Measurements from ENCODE around the gene WFIKKN1. TPM values are rescaled to one million over a fixed set of nuclear protein-coding genes. Genes with fewer than 3 reads are reported as not detected.

Gene WFIKKN1
- total and polyA plus RNA-seq, 2 donors (not counting 1 experiment from before 2014, with no cell fraction given), result 0.64 to 0.84 TPM

GRCh38 chr16:634996-635395, 4.2 kb downstream of the WFIKKN1 start:
- TF ChIP-seq CTCF (IDR thresholded peaks at IDR 0.05), result no peak
- H4K20me1 ChIP-seq (ENCODE audit: control insufficient read depth, insufficient read depth, low read length, poor library complexity, severe bottlenecking), result peaks cover 13% of the 10 kb centered on the region
- peaks cover 10 to 34% of the 10 kb centered on the region in 2 donors for H3K4me1 ChIP-seq (ENCODE audit: control insufficient read depth in 2 of 2, insufficient read depth in 2 of 2, low read length in 2 of 2)
- H3K27ac ChIP-seq (ENCODE audit: low read length in 2 of 2), result no peak overlapping the region
- peaks cover 10% of the 10 kb centered on the region for H3K79me2 ChIP-seq (ENCODE audit: control insufficient read depth, insufficient read depth, low read length)
- no peaks in the 10 kb centered on the region for H3K9me3 ChIP-seq (ENCODE audit: control extremely low read depth in 1 of 3, control insufficient read depth in 2 of 3, insufficient read depth in 1 of 3, low read length in 2 of 3)
- WGBS (ENCODE audit: insufficient coverage), result 89% methylated on average over 7 of the region's 7 CpGs
- no peaks in the 10 kb centered on the region for H3K27me3 ChIP-seq (replicated peaks in 1 of 4; ENCODE audit: control extremely low read depth in 1 of 4, control insufficient read depth in 3 of 4, insufficient read depth in 4 of 4, low read length in 3 of 4)
- ATAC-seq (ENCODE audit: low read depth) (no peak), DNase-seq (peak; percentile 23)
- Mint-ChIP-seq H3K27me3 (no peaks in the 10 kb centered on the region), H3K4me3 (peak overlapping the region; percentile 75), H3K27ac (peak overlapping the region; percentile 41), H3K4me1 (peaks cover 21% of the 10 kb centered on the region), H3K9me3 (ENCODE audit: insufficient read depth) (no peaks in the 10 kb centered on the region)
- no peak overlapping the region for H2AFZ ChIP-seq (ENCODE audit: insufficient read depth, low read depth, low read length, poor library complexity, severe bottlenecking)
- no peak overlapping the region for H3K9ac ChIP-seq (ENCODE audit: low read length)
- peaks cover 0 to 3% of the 10 kb centered on the region in 2 experiments for H3K36me3 ChIP-seq (replicated peaks in 1 of 2; ENCODE audit: control extremely low read depth in 1 of 2, control insufficient read depth in 1 of 2, extremely low read depth in 1 of 2, insufficient read depth in 2 of 2, low read length in 1 of 2)
- H3K4me3 ChIP-seq (ENCODE audit: control extremely low read depth in 1 of 5, extremely low read depth in 1 of 5, insufficient read depth in 1 of 5, low read depth in 2 of 5, low read length in 4 of 5), result no peak overlapping the region
- CTCF ChIA-PET, result no interaction called here
- intact Hi-C loops (cut with micrococcal nuclease), result no loop called here
- H3K4me2 ChIP-seq (replicated peaks; ENCODE audit: low read depth, low read length, poor library complexity, severe bottlenecking), result peak overlapping the region; percentile 94
- POLR2A ChIA-PET, result no interaction called here

- WGBS (ENCODE audit: insufficient coverage), result 4% methylated on average over 52 of the region's 55 CpGs
- H3K9me3 Mint-ChIP-seq (ENCODE audit: insufficient read depth), result no peaks in the 10 kb centered on the region
- H3K4me2 ChIP-seq (replicated peaks; ENCODE audit: low read depth, low read length, poor library complexity, severe bottlenecking), result peak overlapping the region; percentile 94
- H3K27me3 ChIP-seq (replicated peaks in 1 of 4; ENCODE audit: control extremely low read depth in 1 of 4, control insufficient read depth in 3 of 4, insufficient read depth in 4 of 4, low read length in 3 of 4), result no peaks in the 10 kb centered on the region
- peak overlapping the region; percentile 98 for H3K4me3 Mint-ChIP-seq
- peak overlapping the region; percentile 27 to 95 (median 85) for H3K4me3 ChIP-seq (ENCODE audit: control extremely low read depth in 1 of 5, extremely low read depth in 1 of 5, insufficient read depth in 1 of 5, low read depth in 2 of 5, low read length in 4 of 5)
- peaks cover 13% of the 10 kb centered on the region for H4K20me1 ChIP-seq (ENCODE audit: control insufficient read depth, insufficient read depth, low read length, poor library complexity, severe bottlenecking)
- ChIA-PET CTCF (interaction anchor here (0.7 to 1.6 kb wide), 8 partner anchors 12 to 57 kb away, joined by 3 to 6 read pairs (median 4); partner anchors contain the start of gene WDR90), POLR2A (interaction anchor here (0.7 to 1.8 kb wide), 7 partner anchors 12 to 235 kb away, joined by 3 to 6 read pairs (median 3); partner anchors contain the start of genes NHLRC4, PIGQ and RAB40C)
- H3K27me3 Mint-ChIP-seq, result no peaks in the 10 kb centered on the region
- H3K79me2 ChIP-seq (ENCODE audit: control insufficient read depth, insufficient read depth, low read length), result peaks cover 10% of the 10 kb centered on the region
- peak overlapping the region in 1 of 2 donors; percentile 83 for H3K27ac ChIP-seq (ENCODE audit: low read length in 2 of 2)
- peaks cover 0 to 3% of the 10 kb centered on the region in 2 experiments for H3K36me3 ChIP-seq (replicated peaks in 1 of 2; ENCODE audit: control extremely low read depth in 1 of 2, control insufficient read depth in 1 of 2, extremely low read depth in 1 of 2, insufficient read depth in 2 of 2, low read length in 1 of 2)
- no peak for DNase-seq
- peak overlapping the region; percentile 83 for H2AFZ ChIP-seq (ENCODE audit: insufficient read depth, low read depth, low read length, poor library complexity, severe bottlenecking)
- intact Hi-C loops (cut with micrococcal nuclease), result loop anchor here (1.0 kb wide), 4 partner anchors 14 to 46 kb away; partner anchors contain the start of genes RHOT2 and WDR90
- H3K9me3 ChIP-seq (ENCODE audit: control extremely low read depth in 1 of 3, control insufficient read depth in 2 of 3, insufficient read depth in 1 of 3, low read length in 2 of 3), result no peaks in the 10 kb centered on the region
- no peak for TF ChIP-seq EZH2 (IDR thresholded peaks at IDR 0.05; ENCODE audit: borderline replicate concordance, insufficient read depth, low read depth, low read length, poor library complexity, severe bottlenecking)
- TF ChIP-seq CTCF (IDR thresholded peaks at IDR 0.05), result no peak
- peaks cover 23% of the 10 kb centered on the region for H3K4me1 Mint-ChIP-seq
- H3K9ac ChIP-seq (ENCODE audit: low read length), result peak overlapping the region; percentile 91
- H3K4me1 ChIP-seq (ENCODE audit: control insufficient read depth in 2 of 2, insufficient read depth in 2 of 2, low read length in 2 of 2), result peaks cover 10 to 35% of the 10 kb centered on the region in 2 donors
- no peak overlapping the region for H3K27ac Mint-ChIP-seq
- ATAC-seq (ENCODE audit: low read depth), result no peak
These were observed 4.9 kb downstream of the WFIKKN1 start for GRCh38 chr16:635573-636205.

Data from B cell (primary cell).